ENCODE data around the gene TRIM36. TPM values are rescaled to one million over a fixed set of nuclear protein-coding genes. Genes with fewer than 3 reads are reported as not detected.

TRIM36 gene
- total RNA-seq, 4 donors from 2014 or later: 1.1 to 4.0 (median 2.0) TPM

GRCh38 chr5:115087951-115088350 is 81.8 kb downstream of the TRIM36 start:
- H3K36me3 ChIP-seq: no peaks in the 10 kb centered on the region
- no peaks in the 10 kb centered on the region for H3K4me1 ChIP-seq
- WGBS: 90% methylated on average over 3 of the region's 3 CpGs
- no peak overlapping the region for H3K27ac ChIP-seq
- no peak for DNase-seq (ENCODE audit: low spot score in 2 of 2)
- TF ChIP-seq EP300 (IDR thresholded peaks at IDR 0.05): no peak
- TF ChIP-seq POLR2AphosphoS5 (IDR thresholded peaks at IDR 0.05): no peak
- no peak for TF ChIP-seq POLR2A (IDR thresholded peaks at IDR 0.05)
- TF ChIP-seq CTCF (IDR thresholded peaks at IDR 0.05): no peak
- H3K4me3 ChIP-seq: no peak overlapping the region
- no peaks in the 10 kb centered on the region for H3K9me3 ChIP-seq
- peaks cover 15% of the 10 kb centered on the region for H3K27me3 ChIP-seq

GRCh38 chr5:115086473-115086872 is 83.2 kb downstream of the TRIM36 start:
- TF ChIP-seq POLR2A (IDR thresholded peaks at IDR 0.05): no peak
- TF ChIP-seq POLR2AphosphoS5 (IDR thresholded peaks at IDR 0.05): no peak
- Histone ChIP-seq H3K9me3 (no peaks in the 10 kb centered on the region), H3K4me3 (no peak overlapping the region), H3K27ac (no peak overlapping the region), H3K27me3 (peaks cover 14% of the 10 kb centered on the region), H3K4me1 (no peaks in the 10 kb centered on the region), H3K36me3 (no peaks in the 10 kb centered on the region)
- DNase-seq (ENCODE audit: low spot score in 2 of 2): no peak
- 33% methylated on average over 1 of the region's 1 CpG for WGBS

GRCh38 chr5:115084246-115084793 is 85.4 kb downstream of the TRIM36 start:
- TF ChIP-seq POLR2A (IDR thresholded peaks at IDR 0.05) (no peak), CTCF (IDR thresholded peaks at IDR 0.05) (no peak), POLR2AphosphoS5 (IDR thresholded peaks at IDR 0.05) (no peak), EP300 (IDR thresholded peaks at IDR 0.05) (no peak)
- Histone ChIP-seq H3K36me3 (no peaks in the 10 kb centered on the region), H3K4me3 (no peak overlapping the region), H3K4me1 (no peaks in the 10 kb centered on the region), H3K9me3 (no peaks in the 10 kb centered on the region), H3K27ac (no peak overlapping the region), H3K27me3 (peaks cover 5% of the 10 kb centered on the region)
- DNase-seq (ENCODE audit: low spot score in 2 of 2): no peak
- WGBS: 51% methylated on average over 7 of the region's 7 CpGs

- H3K4me3 ChIP-seq: no peak overlapping the region
- H3K27me3 ChIP-seq: no peaks in the 10 kb centered on the region
- H3K27ac ChIP-seq: no peak overlapping the region
- H3K9me3 ChIP-seq: no peaks in the 10 kb centered on the region
- TF ChIP-seq EP300 (IDR thresholded peaks at IDR 0.05): no peak
- TF ChIP-seq POLR2AphosphoS5 (IDR thresholded peaks at IDR 0.05): no peak
- no peak for TF ChIP-seq CTCF (IDR thresholded peaks at IDR 0.05)
- no peak for TF ChIP-seq POLR2A (IDR thresholded peaks at IDR 0.05)
- WGBS: 85% methylated on average over 2 of the region's 2 CpGs
- H3K36me3 ChIP-seq: no peaks in the 10 kb centered on the region
- no peaks in the 10 kb centered on the region for H3K4me1 ChIP-seq
- no peak for DNase-seq (ENCODE audit: low spot score in 2 of 2)
Measured at GRCh38 chr5:115079924-115080623, 89.6 kb downstream of the TRIM36 start.

Other genes starting within 250 kb of the TRIM36 start
- 10 to 100 TPM in 2 of 4 donors, 1 to 10 TPM in 2; 6.5 to 14.1 (median 9.9) TPM for gene PGGT1B, start 93.0 kb upstream of the TRIM36 start, total RNA-seq
- gene CCDC112, start 126.7 kb upstream of the TRIM36 start, total RNA-seq: 10 to 100 TPM in 1 of 4 donors, 1 to 10 TPM in 3; 4.8 to 11.6 (median 6.8) TPM